Prostate gland (tissue), 2 donors: ENCODE data around the gene CKB. TPM values are rescaled to one million over a fixed set of nuclear protein-coding genes. Genes with fewer than 3 reads are reported as not detected.

Source experiments
- DNase-seq: peaks from one replicate; pipeline ENCODE4 v3.0.0-alpha.2; 2019; ENCODE audit warnings: low spot score
- H3K27ac ChIP-seq, 2 donors: fragments of 200-600 bp; sonication (generic); 2 replicates each; pipeline ENCODE4 v1.5.1; 2017 to 2019
- H3K27me3 ChIP-seq: fragments of 200-600 bp; sonication (generic); replicated peaks from 2 replicates; pipeline ENCODE4 v1.5.1; 2019; ENCODE audit not compliant: insufficient read depth
- H3K36me3 ChIP-seq, 2 donors: fragments of 200-600 bp; sonication (generic); 1 replicate in 1 of 2; 2 replicates in 1 of 2; pipeline versions ENCODE4 v1.5.1 to v1.8.1; 2017 to 2019
- H3K4me1 ChIP-seq: fragments of 200-600 bp; sonication (generic); replicated peaks from 2 replicates; pipeline ENCODE4 v1.5.1; 2019
- H3K4me3 ChIP-seq, 2 donors: fragments of 200-600 bp; sonication (generic); 2 replicates each; pipeline ENCODE4 v1.5.1; 2017 to 2019
- H3K9me3 ChIP-seq: fragments of 200-600 bp; sonication (generic); 2 replicates; pipeline ENCODE4 v1.5.1; 2017
- CTCF ChIP-seq, 4 experiments: fragments of 200-600 bp in 2 of 4; fragments of 450-650 bp in 2 of 4; sonication (generic) in 2 of 4; IDR thresholded peaks; 1 replicate in 3 of 4; 2 replicates in 1 of 4; pipeline ENCODE4 v1.5.1; 2016 to 2019; ENCODE audit warnings: antibody characterized with exemption in 4 of 4, mild to moderate bottlenecking in 2 of 4, moderate library complexity in 2 of 4
- POLR2A ChIP-seq: fragments of 450-650 bp; IDR thresholded peaks from one replicate; pipeline ENCODE4 v1.6.1; 2016; ENCODE audit warnings: antibody characterized with exemption, mild to moderate bottlenecking
- POLR2AphosphoS5 ChIP-seq: sonication (generic); formaldehyde crosslinking; IDR thresholded peaks from one replicate; pipeline ENCODE4 v1.6.1; 2017; ENCODE audit warnings: antibody characterized with exemption
- WGBS: methylation state at CpG from one replicate; pipeline ENCODE4 v1.1.5; 2018; 5-methylcytosine and 5-hydroxymethylcytosine counted together
- intact Hi-C: fragments of 100-400 bp; cut with DNase I; formaldehyde crosslinking; loops from one replicate; pipeline ENCODE4 v1.14.2; 2022
- total RNA-seq, 2 donors: library from RNA; depleted of rRNA; stranded (reverse); fragments of >200 nt; gene quantifications; one replicate each; pipeline ENCODE4 v1.1.0, GENCODE V29; 2016

Gene CKB
- total RNA-seq, 2 donors from 2014 or later, result 1,199 to 1,838 TPM

DNA sequence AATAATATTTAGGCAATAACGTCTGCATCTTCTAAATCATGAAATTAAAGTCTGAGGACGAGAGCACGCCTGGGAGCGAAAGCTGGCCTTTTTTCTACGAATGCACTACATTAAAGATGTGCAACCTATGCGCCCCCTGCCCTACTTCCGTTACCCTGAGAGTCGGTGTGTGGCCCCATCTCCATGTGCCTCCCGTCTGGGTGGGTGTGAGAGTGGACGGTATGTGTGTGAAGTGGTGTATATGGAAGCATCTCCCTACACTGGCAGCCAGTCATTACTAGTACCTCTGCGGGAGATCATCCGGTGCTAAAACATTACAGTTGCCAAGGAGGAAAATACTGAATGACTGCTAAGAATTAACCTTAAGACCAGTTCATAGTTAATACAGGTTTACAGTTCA, 19.3 kb downstream of the CKB start:
- 91% methylated on average over 12 of the region's 12 CpGs for WGBS
- no peaks in the 10 kb centered on the region for H3K4me1 ChIP-seq
- TF ChIP-seq CTCF (IDR thresholded peaks at IDR 0.05) (no peak), POLR2A (no peak), POLR2AphosphoS5 (no peak)
- no peaks in the 10 kb centered on the region for H3K27me3 ChIP-seq
- no peak overlapping the region for H3K4me3 ChIP-seq
- H3K27ac ChIP-seq, result no peak overlapping the region
- intact Hi-C loops, result loop anchor here (5.0 kb wide), 1 partner anchor 116 kb away; the partner anchor contains the start of gene MARK3
- peaks cover 8 to 13% of the 10 kb centered on the region in 2 donors for H3K36me3 ChIP-seq
- no peak for DNase-seq
- H3K9me3 ChIP-seq, result no peaks in the 10 kb centered on the region

DNA sequence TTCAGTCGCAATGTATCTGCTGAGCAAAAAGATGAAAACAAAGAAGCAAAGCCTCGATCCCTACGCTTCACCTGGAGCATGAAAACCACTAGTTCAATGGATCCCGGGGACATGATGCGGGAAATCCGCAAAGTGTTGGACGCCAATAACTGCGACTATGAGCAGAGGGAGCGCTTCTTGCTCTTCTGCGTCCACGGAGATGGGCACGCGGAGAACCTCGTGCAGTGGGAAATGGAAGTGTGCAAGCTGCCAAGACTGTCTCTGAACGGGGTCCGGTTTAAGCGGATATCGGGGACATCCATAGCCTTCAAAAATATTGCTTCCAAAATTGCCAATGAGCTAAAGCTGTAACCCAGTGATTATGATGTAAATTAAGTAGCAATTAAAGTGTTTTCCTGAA, 19.8 kb downstream of the CKB start:
- no peak overlapping the region for H3K27ac ChIP-seq
- no peak for DNase-seq
- peaks cover 8 to 13% of the 10 kb centered on the region in 2 donors for H3K36me3 ChIP-seq
- no peak overlapping the region for H3K4me3 ChIP-seq
- WGBS, result 95% methylated on average over 18 of the region's 18 CpGs
- no peaks in the 10 kb centered on the region for H3K9me3 ChIP-seq
- H3K27me3 ChIP-seq, result no peaks in the 10 kb centered on the region
- no peaks in the 10 kb centered on the region for H3K4me1 ChIP-seq
- intact Hi-C loops, result loop anchor here (5.0 kb wide), 1 partner anchor 116 kb away; the partner anchor contains the start of gene MARK3
- no peak for TF ChIP-seq POLR2A
- no peak for TF ChIP-seq CTCF (IDR thresholded peaks at IDR 0.05)
- no peak for TF ChIP-seq POLR2AphosphoS5

DNA sequence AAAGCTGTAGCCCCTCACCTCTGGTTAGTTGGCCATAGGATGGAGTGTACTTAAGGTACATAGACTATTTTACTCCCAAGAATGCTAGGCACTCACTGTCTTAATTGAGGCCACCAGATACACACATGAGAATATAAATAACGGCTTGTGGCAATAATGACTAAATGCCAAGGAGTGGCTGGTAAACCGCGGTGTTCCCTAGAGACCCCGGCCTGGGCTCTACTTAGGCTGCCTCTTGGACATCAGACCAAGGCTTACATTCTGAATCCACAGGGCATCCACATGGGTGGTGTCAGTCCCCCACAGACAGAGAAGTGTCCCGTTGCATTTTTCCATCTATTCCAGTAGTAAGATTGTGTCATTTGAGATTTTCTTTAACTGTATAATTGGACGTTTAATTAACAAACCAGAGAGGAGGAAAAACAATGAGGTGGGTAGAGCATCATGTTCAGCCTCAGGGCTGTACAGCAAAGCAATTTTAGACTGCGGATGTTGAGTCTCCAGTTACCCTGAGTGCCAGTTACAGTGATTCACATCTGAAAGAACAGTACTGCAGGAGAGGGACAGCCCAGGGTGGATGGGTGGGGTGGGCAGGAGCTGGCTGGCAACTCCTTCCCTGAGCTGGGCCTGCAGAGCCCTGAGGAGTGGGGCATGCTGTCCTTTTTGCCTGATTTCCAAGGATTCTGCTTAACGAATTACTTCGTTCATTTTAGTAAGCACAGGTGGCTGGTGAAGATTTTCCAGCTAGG, 20.5 kb downstream of the CKB start:
- intact Hi-C loops, result loop anchor here (5.0 kb wide), 1 partner anchor 115 kb away; the partner anchor contains the start of gene MARK3
- DNase-seq, result no peak
- no peak for TF ChIP-seq POLR2AphosphoS5
- H3K27me3 ChIP-seq, result no peaks in the 10 kb centered on the region
- H3K27ac ChIP-seq, result no peak overlapping the region
- H3K36me3 ChIP-seq, result peaks cover 8 to 13% of the 10 kb centered on the region in 2 donors
- H3K4me1 ChIP-seq, result no peaks in the 10 kb centered on the region
- H3K9me3 ChIP-seq, result no peaks in the 10 kb centered on the region
- 81% methylated on average over 9 of the region's 9 CpGs for WGBS
- no peak overlapping the region for H3K4me3 ChIP-seq

- DNase-seq, result no peak
- intact Hi-C loops, result loop anchor here (5.0 kb wide), 1 partner anchor 114 kb away; the partner anchor contains the start of gene MARK3
- Histone ChIP-seq H3K36me3 (peaks cover 8 to 13% of the 10 kb centered on the region in 2 donors), H3K27me3 (no peaks in the 10 kb centered on the region), H3K4me1 (no peaks in the 10 kb centered on the region), H3K9me3 (no peaks in the 10 kb centered on the region), H3K27ac (peak overlapping the region; percentile 11 to 61), H3K4me3 (no peak overlapping the region)
- WGBS, result 57% methylated on average over 11 of the region's 11 CpGs
- TF ChIP-seq POLR2A, result no peak
- TF ChIP-seq CTCF (IDR thresholded peaks at IDR 0.05), result no peak
- TF ChIP-seq POLR2AphosphoS5, result no peak
Observed at GRCh38 chr14:103501041-103501870, 21.4 kb downstream of the CKB start.
